ENCODE measurements around the gene WARS2. TPM values are rescaled to one million over a fixed set of nuclear protein-coding genes. Genes with fewer than 3 reads are reported as not detected.

The WARS2 gene
- total and polyA plus RNA-seq, 2 experiments from 2014 or later, result 6.2 to 19.3 TPM

- no peaks in the 10 kb centered on the region for H3K9me2 ChIP-seq (replicated peaks; ENCODE audit: insufficient read depth)
- H3K27me3 ChIP-seq, result no peaks in the 10 kb centered on the region
- no peaks in the 10 kb centered on the region for H3K36me3 ChIP-seq (replicated peaks; ENCODE audit: insufficient read depth, low read depth)
- H3K4me3 ChIP-seq, result no peak overlapping the region
- no peak overlapping the region for H3K27ac ChIP-seq
- H3K4me1 ChIP-seq (ENCODE audit: insufficient read depth), result peaks cover 7% of the 10 kb centered on the region
- TF ChIP-seq EZH2 (IDR thresholded peaks at IDR 0.05; ENCODE audit: borderline replicate concordance) (no peak), EZH2phosphoT487 (IDR thresholded peaks at IDR 0.05; ENCODE audit: low read depth, severe bottlenecking, unreplicated experiment) (no peak)
- TF ChIP-seq, protein P1, sequence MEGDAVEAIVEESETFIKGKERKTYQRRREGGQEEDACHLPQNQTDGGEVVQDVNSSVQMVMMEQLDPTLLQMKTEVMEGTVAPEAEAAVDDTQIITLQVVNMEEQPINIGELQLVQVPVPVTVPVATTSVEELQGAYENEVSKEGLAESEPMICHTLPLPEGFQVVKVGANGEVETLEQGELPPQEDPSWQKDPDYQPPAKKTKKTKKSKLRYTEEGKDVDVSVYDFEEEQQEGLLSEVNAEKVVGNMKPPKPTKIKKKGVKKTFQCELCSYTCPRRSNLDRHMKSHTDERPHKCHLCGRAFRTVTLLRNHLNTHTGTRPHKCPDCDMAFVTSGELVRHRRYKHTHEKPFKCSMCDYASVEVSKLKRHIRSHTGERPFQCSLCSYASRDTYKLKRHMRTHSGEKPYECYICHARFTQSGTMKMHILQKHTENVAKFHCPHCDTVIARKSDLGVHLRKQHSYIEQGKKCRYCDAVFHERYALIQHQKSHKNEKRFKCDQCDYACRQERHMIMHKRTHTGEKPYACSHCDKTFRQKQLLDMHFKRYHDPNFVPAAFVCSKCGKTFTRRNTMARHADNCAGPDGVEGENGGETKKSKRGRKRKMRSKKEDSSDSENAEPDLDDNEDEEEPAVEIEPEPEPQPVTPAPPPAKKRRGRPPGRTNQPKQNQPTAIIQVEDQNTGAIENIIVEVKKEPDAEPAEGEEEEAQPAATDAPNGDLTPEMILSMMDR (IDR thresholded peaks at IDR 0.05; ENCODE audit: poor library complexity), result no peak
- H3K79me2 ChIP-seq, result no peaks in the 10 kb centered on the region
- H2AFZ ChIP-seq, result no peak overlapping the region
- H3K9me3 ChIP-seq (ENCODE audit: low read depth), result no peaks in the 10 kb centered on the region
- no peak for DNase-seq (ENCODE audit: low spot score)
- H4K20me1 ChIP-seq (ENCODE audit: insufficient read depth, poor library complexity, severe bottlenecking), result no peaks in the 10 kb centered on the region
- WGBS (ENCODE audit: low lambda C conversion rate, missing lambda C conversion rate), result 100% methylated on average over 2 of the region's 2 CpGs
- no peak overlapping the region for H3K4me2 ChIP-seq
These were observed 100.0 kb downstream of the WARS2 start for GRCh38 chr1:119040489-119040888.

GRCh38 chr1:119038363-119038762 is 102.1 kb downstream of the WARS2 start:
- H3K9me3 ChIP-seq (ENCODE audit: low read depth), result no peaks in the 10 kb centered on the region
- H2AFZ ChIP-seq, result no peak overlapping the region
- H3K79me2 ChIP-seq, result no peaks in the 10 kb centered on the region
- H3K27ac ChIP-seq, result no peak overlapping the region
- H3K36me3 ChIP-seq (replicated peaks; ENCODE audit: insufficient read depth, low read depth), result no peaks in the 10 kb centered on the region
- H3K4me2 ChIP-seq, result no peak overlapping the region
- no peaks in the 10 kb centered on the region for H3K4me1 ChIP-seq (ENCODE audit: insufficient read depth)
- no peaks in the 10 kb centered on the region for H4K20me1 ChIP-seq (ENCODE audit: insufficient read depth, poor library complexity, severe bottlenecking)
- H3K4me3 ChIP-seq, result no peak overlapping the region
- H3K27me3 ChIP-seq, result no peaks in the 10 kb centered on the region
- TF ChIP-seq EZH2 (IDR thresholded peaks at IDR 0.05; ENCODE audit: borderline replicate concordance), result no peak
- TF ChIP-seq EZH2phosphoT487 (IDR thresholded peaks at IDR 0.05; ENCODE audit: low read depth, severe bottlenecking, unreplicated experiment), result no peak
- TF ChIP-seq, protein P1 (IDR thresholded peaks at IDR 0.05; ENCODE audit: poor library complexity), result no peak
- 100% methylated on average over 2 of the region's 2 CpGs for WGBS (ENCODE audit: low lambda C conversion rate, missing lambda C conversion rate)
- no peaks in the 10 kb centered on the region for H3K9me2 ChIP-seq (replicated peaks; ENCODE audit: insufficient read depth)
- no peak for DNase-seq (ENCODE audit: low spot score)

GRCh38 chr1:119034359-119034758 is 106.1 kb downstream of the WARS2 start:
- Histone ChIP-seq H3K9me3 (ENCODE audit: low read depth) (no peaks in the 10 kb centered on the region), H3K36me3 (replicated peaks; ENCODE audit: insufficient read depth, low read depth) (no peaks in the 10 kb centered on the region), H3K4me1 (ENCODE audit: insufficient read depth) (no peaks in the 10 kb centered on the region), H4K20me1 (ENCODE audit: insufficient read depth, poor library complexity, severe bottlenecking) (no peaks in the 10 kb centered on the region), H3K4me2 (no peak overlapping the region), H3K4me3 (no peak overlapping the region), H3K27me3 (no peaks in the 10 kb centered on the region), H3K79me2 (no peaks in the 10 kb centered on the region), H3K27ac (no peak overlapping the region), H3K9me2 (replicated peaks; ENCODE audit: insufficient read depth) (no peaks in the 10 kb centered on the region), H2AFZ (no peak overlapping the region)
- DNase-seq (ENCODE audit: low spot score), result no peak
- TF ChIP-seq, protein P1 (IDR thresholded peaks at IDR 0.05; ENCODE audit: poor library complexity), result no peak
- no peak for TF ChIP-seq EZH2phosphoT487 (IDR thresholded peaks at IDR 0.05; ENCODE audit: low read depth, severe bottlenecking, unreplicated experiment)
- TF ChIP-seq EZH2 (IDR thresholded peaks at IDR 0.05; ENCODE audit: borderline replicate concordance), result no peak

GRCh38 chr1:119032986-119033385 is 107.5 kb downstream of the WARS2 start:
- WGBS (ENCODE audit: low lambda C conversion rate, missing lambda C conversion rate), result 99% methylated on average over 22 of the region's 22 CpGs
- H3K9me3 ChIP-seq (ENCODE audit: low read depth), result no peaks in the 10 kb centered on the region
- no peaks in the 10 kb centered on the region for H3K36me3 ChIP-seq (replicated peaks; ENCODE audit: insufficient read depth, low read depth)
- TF ChIP-seq, protein P1 (IDR thresholded peaks at IDR 0.05; ENCODE audit: poor library complexity), result no peak
- no peak for TF ChIP-seq EZH2phosphoT487 (IDR thresholded peaks at IDR 0.05; ENCODE audit: low read depth, severe bottlenecking, unreplicated experiment)
- TF ChIP-seq EZH2 (IDR thresholded peaks at IDR 0.05; ENCODE audit: borderline replicate concordance), result no peak
- H3K9me2 ChIP-seq (replicated peaks; ENCODE audit: insufficient read depth), result no peaks in the 10 kb centered on the region
- H2AFZ ChIP-seq, result no peak overlapping the region
- no peaks in the 10 kb centered on the region for H3K27me3 ChIP-seq
- DNase-seq (ENCODE audit: low spot score), result no peak
- no peak overlapping the region for H3K4me2 ChIP-seq
- no peaks in the 10 kb centered on the region for H4K20me1 ChIP-seq (ENCODE audit: insufficient read depth, poor library complexity, severe bottlenecking)
- no peaks in the 10 kb centered on the region for H3K4me1 ChIP-seq (ENCODE audit: insufficient read depth)
- no peak overlapping the region for H3K27ac ChIP-seq
- no peak overlapping the region for H3K4me3 ChIP-seq
- no peaks in the 10 kb centered on the region for H3K79me2 ChIP-seq

Measured in hepatocyte (in vitro differentiated cells).